ENCODE results near the gene ARL3. TPM values are rescaled to one million over a fixed set of nuclear protein-coding genes. Genes with fewer than 3 reads are reported as not detected.
"Not testable (repeated sequence)": the region's sequence is repeated elsewhere in the genome, so short reads cannot be mapped to it uniquely, and the experiment has no call there.

Gene ARL3
- total RNA-seq (2014; rRNA removed; shearing (Covaris generic)): 5.9 and 9.0 TPM in 2 replicates

GRCh38 chr10:102713814-102714620 lies at the start of gene ARL3:
ARL3 (minus strand) TSS chr10:102714397; CDS start chr10:102714275, 122 bp downstream.
- DNase-seq (ENCODE audit: low read depth): peak; percentile 97

GRCh38 chr10:102763037-102763607 lies 48.9 kb upstream of the ARL3 start:
- DNase-seq (ENCODE audit: low read depth): no peak

GRCh38 chr10:102762401-102763015 lies 48.3 kb upstream of the ARL3 start:
- DNase-seq (ENCODE audit: low read depth): no peak

GRCh38 chr10:102761981-102762380 lies 47.8 kb upstream of the ARL3 start:
- DNase-seq (ENCODE audit: low read depth): no peak

DNA sequence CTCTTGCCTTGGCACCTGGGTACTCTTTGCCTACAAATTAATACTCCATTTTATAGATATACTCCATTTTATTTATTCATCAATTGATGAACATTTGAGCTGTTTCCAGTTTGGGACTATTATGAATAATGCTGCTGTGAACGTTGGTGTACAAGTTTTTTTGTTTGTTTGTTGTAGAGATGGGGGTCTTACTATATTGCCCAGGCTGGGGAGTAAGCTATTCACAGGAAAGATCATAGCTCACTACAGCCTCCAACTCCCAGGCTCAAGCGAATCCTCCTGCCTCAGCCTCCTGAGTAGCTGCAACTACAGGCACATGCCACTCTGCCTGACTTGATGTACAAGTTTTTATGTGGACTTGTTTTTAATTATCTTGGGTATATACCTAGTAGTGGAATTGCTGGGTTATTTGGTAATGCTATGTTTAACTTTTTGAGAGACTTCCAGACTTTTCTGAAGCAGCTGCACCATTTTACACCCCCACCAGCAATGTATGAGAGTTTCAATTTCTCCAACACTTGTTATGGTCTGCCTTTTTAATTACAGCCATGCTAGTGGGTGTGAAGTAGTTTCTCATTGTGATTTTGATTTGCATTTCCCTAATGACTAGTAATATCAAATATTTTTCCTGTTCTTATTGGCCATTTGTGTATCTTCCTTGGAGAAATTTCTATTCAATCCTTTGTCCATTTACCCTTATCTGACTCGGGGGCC lies 45.5 kb upstream of the ARL3 start:
- DNase-seq (ENCODE audit: low read depth): no peak

DNA sequence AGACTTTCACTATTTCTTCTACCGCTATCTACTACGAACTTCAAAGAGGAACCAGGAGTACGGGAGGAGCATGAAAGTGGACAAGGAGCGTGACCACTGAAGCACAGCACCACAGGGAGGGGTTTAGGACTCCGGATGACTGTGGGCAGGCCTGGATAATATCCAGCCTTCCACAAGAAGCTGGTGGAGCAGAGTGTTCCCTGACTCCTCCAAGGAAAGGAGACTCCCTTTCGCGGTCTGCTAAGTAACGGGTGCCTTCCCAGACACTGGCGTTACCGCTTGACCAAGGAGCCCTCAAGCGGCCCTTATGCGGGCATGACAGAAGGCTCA lies 44.7 kb upstream of the ARL3 start:
- DNase-seq (ENCODE audit: low read depth): not testable (repeated sequence)

DNA sequence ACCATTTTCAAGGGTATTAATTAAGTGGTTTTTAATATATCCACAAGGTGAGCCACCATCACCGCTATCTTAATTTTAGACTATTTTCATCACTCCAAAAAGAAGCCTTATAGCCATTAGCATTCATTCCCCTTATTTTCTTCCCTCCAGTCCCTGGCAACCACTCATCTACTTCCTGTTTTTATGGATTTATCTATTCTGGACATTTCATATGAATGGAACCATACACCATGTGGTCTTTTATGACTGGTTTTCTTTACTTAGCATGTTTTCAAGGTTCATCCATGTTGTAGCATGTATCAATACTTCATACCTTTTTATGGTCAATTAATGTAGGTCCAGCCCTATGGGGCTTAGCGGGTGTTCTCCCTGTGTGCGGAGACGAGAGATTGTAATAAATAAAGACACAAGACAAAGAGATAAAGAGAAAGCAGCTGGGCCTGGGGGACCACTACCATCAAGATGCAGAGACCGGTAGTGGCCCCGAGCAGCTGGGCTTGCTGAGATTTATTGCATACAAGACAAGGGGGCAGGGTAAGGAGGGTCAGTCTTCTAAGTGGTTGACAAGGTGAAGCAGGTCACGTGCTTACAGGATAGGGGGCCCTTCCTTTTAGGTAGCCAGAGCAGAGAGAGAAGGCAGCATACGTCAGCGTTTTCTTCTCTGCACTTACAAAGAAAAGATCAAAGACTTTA lies 44.2 kb upstream of the ARL3 start:
- no peak for DNase-seq (ENCODE audit: low read depth)

GRCh38 chr10:102757323-102757722 lies 43.1 kb upstream of the ARL3 start:
- no peak for DNase-seq (ENCODE audit: low read depth)

DNA sequence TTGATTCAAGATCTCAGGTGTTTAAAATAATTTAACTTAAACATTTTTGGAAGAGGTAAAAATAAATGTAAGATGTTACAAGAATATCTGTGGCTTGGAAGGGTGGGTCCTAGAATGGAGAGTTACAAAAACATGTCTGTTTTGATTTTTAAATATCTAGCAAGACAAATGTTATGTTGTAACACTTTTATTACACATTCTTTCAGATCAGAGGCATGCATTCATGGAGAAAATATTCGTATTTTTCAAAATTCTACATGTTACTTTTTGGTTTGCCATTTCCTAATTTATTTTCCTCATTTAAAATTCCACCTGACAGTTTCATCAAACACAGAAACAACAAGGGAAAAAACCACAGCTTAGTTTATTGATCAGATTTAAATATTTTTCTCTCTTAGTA lies 39.5 kb upstream of the ARL3 start:
- no peak for DNase-seq (ENCODE audit: low read depth)

DNA sequence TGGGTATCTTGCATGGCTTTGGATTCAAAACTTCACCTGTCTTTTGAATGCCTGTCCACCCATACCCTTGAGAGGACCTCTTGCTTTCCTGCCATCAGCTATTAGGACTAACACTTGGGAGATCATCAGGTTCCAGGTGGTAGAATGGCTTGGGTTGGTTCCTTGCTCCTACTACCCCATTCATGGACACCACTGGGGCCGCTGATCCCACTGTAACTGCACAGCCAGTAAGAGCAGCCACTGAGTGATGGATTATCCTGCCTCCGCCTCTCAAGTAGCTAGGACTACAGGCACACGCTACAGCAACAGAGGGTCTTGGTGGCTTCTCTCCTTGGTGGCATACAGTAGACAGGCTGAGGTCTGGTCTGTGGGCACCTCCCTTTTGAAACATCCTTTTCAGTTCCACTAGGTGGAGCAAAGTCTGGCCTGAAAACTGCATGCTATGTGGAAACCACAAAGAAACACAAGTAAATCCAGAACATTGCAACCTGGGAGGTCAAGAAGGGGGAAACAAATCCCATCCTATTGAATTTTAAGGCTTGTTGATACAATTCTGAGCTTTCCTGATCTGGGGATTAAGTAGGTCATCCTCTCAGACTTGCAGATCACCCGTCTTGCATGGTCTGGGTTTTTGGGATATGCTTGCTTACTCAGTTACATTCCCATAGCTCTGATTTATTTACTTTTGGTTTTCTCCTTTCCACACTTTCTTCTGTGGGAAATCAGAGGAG lies 38.9 kb upstream of the ARL3 start:
- DNase-seq (ENCODE audit: low read depth): peak; percentile 47

- DNase-seq (ENCODE audit: low read depth): no peak
Observed at GRCh38 chr10:102752266-102752930, 38.2 kb upstream of the ARL3 start.

DNA sequence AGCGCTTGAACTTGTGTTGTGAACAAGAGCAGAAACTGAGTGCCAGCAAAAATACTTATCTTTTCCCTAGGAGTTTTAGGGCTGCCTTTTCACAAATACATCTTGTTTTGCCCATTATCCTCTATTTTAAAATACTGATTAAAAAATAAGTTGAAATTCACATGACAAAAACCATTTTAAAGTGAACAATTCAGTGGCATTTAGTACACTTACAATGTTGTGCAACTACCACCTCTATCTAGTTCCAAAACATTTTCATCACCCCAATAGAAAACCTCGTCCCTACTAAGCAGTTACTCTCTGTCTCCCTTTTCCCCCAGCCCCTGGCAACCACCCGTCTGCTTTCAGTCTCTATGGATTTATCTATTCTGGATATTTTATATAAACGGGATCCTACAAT lies 31.0 kb upstream of the ARL3 start:
- DNase-seq (ENCODE audit: low read depth): no peak

DNA sequence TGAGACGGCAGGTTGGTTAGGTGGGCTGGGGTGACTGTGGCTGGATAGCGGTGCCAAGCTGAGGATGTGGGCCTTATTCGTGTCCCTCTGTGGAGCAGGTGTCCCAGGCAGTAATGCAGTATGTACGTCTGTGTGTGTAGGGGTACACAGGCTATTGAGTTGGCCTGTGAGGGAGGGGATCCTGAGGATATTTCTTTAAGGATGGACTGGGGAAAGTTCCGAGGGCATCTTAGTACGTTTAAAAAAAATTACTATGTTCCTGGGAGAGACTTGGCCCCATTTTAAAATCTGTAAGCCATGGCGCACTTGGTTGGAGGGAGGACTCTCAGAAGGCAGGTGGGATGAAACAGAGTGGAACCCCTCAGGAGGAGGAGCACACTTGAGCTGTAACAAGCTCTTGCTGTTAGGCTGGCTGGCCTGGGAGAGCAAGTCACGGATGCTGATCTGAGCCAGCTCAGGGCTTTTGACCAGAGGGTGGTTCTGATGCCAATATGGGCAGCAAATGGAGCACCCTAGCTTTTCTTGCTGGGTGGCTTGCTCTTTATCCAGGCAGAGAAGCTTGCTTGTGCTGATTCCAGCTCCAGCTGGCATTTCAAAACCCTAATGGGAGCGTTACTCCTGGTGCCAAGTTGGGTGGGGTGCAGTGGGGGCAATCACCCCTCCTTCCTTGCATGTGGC lies 30.3 kb upstream of the ARL3 start:
- peak; percentile 16 for DNase-seq (ENCODE audit: low read depth)

DNA sequence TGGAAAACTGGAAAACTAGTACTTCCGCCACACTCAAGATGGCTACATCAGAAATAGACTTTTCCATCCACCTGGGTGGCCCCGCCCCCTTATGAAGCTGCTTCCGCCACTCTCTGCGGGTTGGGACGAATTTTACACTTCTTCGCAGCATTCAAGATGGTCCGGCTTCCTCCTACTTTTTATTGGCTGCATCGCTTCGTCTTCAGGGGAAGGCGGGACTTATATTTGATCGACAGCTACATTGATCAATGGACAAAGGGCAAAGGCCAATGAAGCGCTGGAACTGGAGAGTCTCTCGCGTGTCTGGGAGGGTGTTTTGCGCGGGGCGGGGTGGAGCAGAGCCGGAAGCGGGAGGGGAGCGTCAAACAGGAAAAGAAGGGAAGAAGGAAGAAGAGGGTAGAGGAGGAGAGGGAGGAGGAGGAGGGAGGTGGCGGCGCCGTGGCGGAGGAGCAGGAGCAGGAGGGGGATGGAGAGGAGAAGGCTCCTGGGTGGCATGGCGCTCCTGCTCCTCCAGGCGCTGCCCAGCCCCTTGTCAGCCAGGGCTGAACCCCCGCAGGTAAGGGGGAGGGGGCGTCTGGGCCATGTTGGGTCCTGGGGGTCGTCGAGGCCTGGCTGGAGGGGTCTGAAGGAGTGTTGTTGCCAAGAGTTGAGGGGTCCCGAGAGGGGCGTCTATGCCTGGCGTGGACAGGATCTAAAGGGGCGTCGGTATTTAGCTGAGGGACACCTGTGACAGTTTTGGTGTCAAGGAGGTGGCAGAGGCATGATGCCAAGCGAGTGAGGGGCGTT lies 29.6 kb upstream of the ARL3 start, which contains the start of gene WBP1L:
Gene WBP1L (plus strand): TSS at position 361 of the 786 bp plus-strand sequence. CDS start 106 bp downstream, at position 467.
- DNase-seq (ENCODE audit: low read depth): peak; percentile 95

GRCh38 chr10:102743078-102743587 lies 28.9 kb upstream of the ARL3 start:
- no peak for DNase-seq (ENCODE audit: low read depth)

- not testable (repeated sequence) for DNase-seq (ENCODE audit: low read depth)
Observed at GRCh38 chr10:102742313-102742712, 28.1 kb upstream of the ARL3 start.

DNA sequence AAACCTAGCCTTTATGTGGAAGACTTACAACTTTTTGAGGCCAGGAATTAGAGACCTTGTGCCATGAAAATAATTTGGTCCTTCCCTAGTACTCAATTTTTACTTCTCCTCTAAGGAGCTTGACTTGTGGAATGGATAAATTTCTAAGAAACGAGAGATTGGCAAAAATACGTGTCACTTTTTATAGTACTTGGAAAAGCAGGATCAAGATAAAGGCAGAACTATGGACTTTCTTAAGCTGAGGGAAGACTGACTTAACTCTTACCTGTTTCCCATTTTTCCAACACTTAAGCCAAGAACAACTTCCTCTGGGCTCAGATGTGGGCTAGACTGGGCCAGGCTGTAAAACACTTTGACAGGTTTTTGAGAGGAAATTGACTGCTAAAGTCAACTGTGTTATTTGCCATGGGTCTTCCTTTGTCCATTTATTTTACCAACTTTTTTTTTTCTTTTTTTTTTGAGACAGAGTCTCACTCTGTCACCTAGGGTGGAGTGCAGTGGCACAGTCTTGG lies 27.6 kb upstream of the ARL3 start:
- no peak for DNase-seq (ENCODE audit: low read depth)

DNA sequence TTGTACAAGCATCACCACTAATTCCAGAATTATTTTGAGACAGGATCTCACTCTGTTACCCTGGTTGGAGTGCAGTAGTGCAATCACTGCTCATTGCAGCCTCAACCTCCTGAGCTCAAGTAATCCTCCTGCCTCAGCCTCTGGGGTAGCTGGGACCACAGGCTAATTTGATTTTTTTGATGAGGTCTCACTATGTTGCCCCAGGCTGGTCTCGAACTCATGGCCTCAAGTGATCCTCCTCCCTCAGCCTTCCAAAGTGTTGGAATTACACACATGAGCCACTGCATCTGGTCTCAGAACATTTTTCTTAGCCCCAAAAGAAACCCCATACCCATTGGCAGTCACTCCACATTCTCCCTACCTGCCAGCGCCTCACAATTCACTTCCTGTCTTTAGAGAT lies 26.0 kb upstream of the ARL3 start:
- DNase-seq (ENCODE audit: low read depth): no peak

DNA sequence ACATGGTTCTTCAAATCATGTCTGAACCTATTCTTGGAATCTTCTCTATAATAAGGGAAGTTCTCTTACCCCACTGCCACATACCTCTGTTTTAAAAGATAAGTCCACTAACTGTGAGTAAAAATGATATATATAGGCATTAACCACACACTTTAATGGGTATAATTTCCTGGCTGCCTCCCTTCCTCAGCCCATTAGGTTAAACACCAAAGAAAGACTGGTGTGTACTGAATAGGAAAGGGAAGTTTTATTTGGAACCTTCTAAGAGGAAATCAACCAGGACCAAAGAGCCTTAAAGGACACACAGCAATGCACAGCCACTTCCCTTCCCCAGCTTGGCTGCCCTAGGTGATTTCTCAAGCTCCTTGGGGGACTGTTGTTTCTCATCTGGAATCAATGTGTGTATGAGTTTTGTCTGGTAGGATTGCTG lies 24.5 kb upstream of the ARL3 start:
- DNase-seq (ENCODE audit: low read depth): no peak
